ENCODE data around the gene NRAP.

DNA sequence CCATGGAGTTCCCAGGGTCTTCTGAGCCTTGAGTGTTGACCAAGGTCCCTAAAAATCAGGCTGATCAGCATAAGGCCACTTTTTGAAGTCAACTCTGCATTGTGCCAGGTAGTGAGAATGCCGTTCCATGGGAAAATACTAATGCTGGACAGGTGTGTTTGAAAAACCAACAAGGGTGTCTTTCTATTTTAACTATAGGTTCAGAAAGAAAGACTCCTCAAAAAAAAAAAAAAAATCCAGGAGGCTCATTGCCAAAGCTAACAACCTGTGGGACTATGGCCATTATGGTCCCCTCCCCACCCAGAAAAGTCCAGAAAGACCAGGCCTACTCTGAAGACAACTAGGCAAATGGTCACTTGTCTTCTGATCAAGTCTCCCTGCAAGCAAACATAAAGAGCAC is 44.4 kb downstream of the NRAP start:
- TF ChIP-seq POLR2A (IDR thresholded peaks at IDR 0.05; ENCODE audit: low read depth, low read length) (no peak), POLR2AphosphoS5 (IDR thresholded peaks at IDR 0.05; ENCODE audit: low read depth, low read length) (no peak), TAF1 (IDR thresholded peaks at IDR 0.05; ENCODE audit: borderline replicate concordance, low read depth, low read length) (no peak)
